Esophagus squamous epithelium (tissue), 5 donors: ENCODE measurements around the gene NPAS2. TPM values are rescaled to one million over a fixed set of nuclear protein-coding genes. Genes with fewer than 3 reads are reported as not detected.
A peak's percentile ranks its signal among the peaks of the same experiment; 100 is the strongest.

Experiments used
- DNase-seq: peaks from one replicate; lab custom pipeline; 2025; lab: John Stamatoyannopoulos, UW
- H3K27ac ChIP-seq, 4 donors: fragments of 200-600 bp; sonication (generic); one replicate each; pipeline ENCODE4 v1.5.1; 2016 to 2019; ENCODE audit warnings: mild to moderate bottlenecking in 1 of 4
- H3K27me3 ChIP-seq, 4 donors: fragments of 200-600 bp; sonication (generic); 1 replicate in 3 of 4; 2 replicates in 1 of 4; pipeline versions ENCODE4 v1.5.1 to v1.6.0; 2017 to 2021; ENCODE audit warnings: antibody characterized with exemption in 1 of 4
- H3K36me3 ChIP-seq, 3 donors: fragments of 200-600 bp; sonication (generic); one replicate each; pipeline ENCODE4 v1.5.1; 2016 to 2019
- H3K4me1 ChIP-seq, 3 donors: fragments of 200-600 bp; sonication (generic); one replicate each; pipeline ENCODE4 v1.5.1; 2017 to 2019
- H3K4me3 ChIP-seq, 4 donors: fragments of 200-600 bp; sonication (generic); 1 replicate in 3 of 4; 2 replicates in 1 of 4; pipeline ENCODE4 v1.5.1; 2016 to 2019; ENCODE audit warnings: mild to moderate bottlenecking in 2 of 4, moderate library complexity in 1 of 4
- H3K9me3 ChIP-seq, 3 donors: fragments of 200-600 bp; sonication (generic); one replicate each; pipeline ENCODE4 v1.5.1; 2016 to 2019
- CTCF ChIP-seq, 6 experiments: fragments of 450-650 bp in 4 of 6; fragments of 200-600 bp in 2 of 6; sonication (generic) in 2 of 6; IDR thresholded peaks; one replicate each; pipeline ENCODE4 v1.5.1; 2016 to 2019; ENCODE audit warnings: antibody characterized with exemption in 6 of 6, mild to moderate bottlenecking in 4 of 6, moderate library complexity in 4 of 6
- POLR2A ChIP-seq, 4 donors: fragments of 450-650 bp; IDR thresholded peaks; one replicate each; pipeline ENCODE4 v1.6.1; 2017; ENCODE audit warnings: antibody characterized with exemption in 4 of 4, mild to moderate bottlenecking in 4 of 4, moderate library complexity in 3 of 4
- WGBS, 2 donors: methylation state at CpG; one replicate each; pipeline ENCODE4 v1.1.5; 2018; 5-methylcytosine and 5-hydroxymethylcytosine counted together
- intact Hi-C: fragments of 100-400 bp; cut with DNase I; formaldehyde crosslinking; loops from one replicate; pipeline ENCODE4 v1.15.0; 2022
- total RNA-seq, 4 donors: library from RNA; depleted of rRNA; stranded (reverse); fragments of >200 nt; gene quantifications; one replicate each; pipeline ENCODE4 v1.1.0, GENCODE V29; 2016
- donor health status: DM: yes; HTN: yes; CAD: no.

The NPAS2 gene
- total RNA-seq, 4 donors from 2014 or later: 29.1 to 64.2 (median 39.1) TPM

- no peak for DNase-seq
- H3K4me3 ChIP-seq: no peak overlapping the region
- 76 to 88% methylated on average over 10 of the region's 10 CpGs for WGBS, 2 donors
- no peak for TF ChIP-seq CTCF (IDR thresholded peaks at IDR 0.05)
- TF ChIP-seq POLR2A (IDR thresholded peaks at IDR 0.05): no peak
- intact Hi-C loops: loop anchor here (2.0 kb wide), 1 partner anchor 142 kb away; no protein-coding TSS in a partner anchor
- H3K27me3 ChIP-seq: no peaks in the 10 kb centered on the region
- H3K4me1 ChIP-seq: peaks cover 0 to 13% (median 5%) of the 10 kb centered on the region in 3 donors
- H3K36me3 ChIP-seq: peaks cover 6 to 79% (median 27%) of the 10 kb centered on the region in 3 donors
- no peaks in the 10 kb centered on the region for H3K9me3 ChIP-seq
- H3K27ac ChIP-seq: no peak overlapping the region
These were observed 191.2 kb downstream of the NPAS2 start for GRCh38 chr2:101011152-101011551.

GRCh38 chr2:101012054-101012705 is 192.2 kb downstream of the NPAS2 start:
- Histone ChIP-seq H3K36me3 (peaks cover 6 to 75% (median 23%) of the 10 kb centered on the region in 3 donors), H3K4me1 (peaks cover 0 to 10% (median 3%) of the 10 kb centered on the region in 3 donors), H3K9me3 (no peaks in the 10 kb centered on the region), H3K27me3 (no peaks in the 10 kb centered on the region), H3K4me3 (no peak overlapping the region), H3K27ac (no peak overlapping the region)
- TF ChIP-seq POLR2A (IDR thresholded peaks at IDR 0.05) (no peak), CTCF (IDR thresholded peaks at IDR 0.05) (no peak)
- DNase-seq: no peak
- intact Hi-C loops: no loop called here
- 46 to 50% methylated on average over 8 of the region's 8 CpGs for WGBS, 2 donors

- no peak overlapping the region for H3K27ac ChIP-seq
- H3K27me3 ChIP-seq: no peaks in the 10 kb centered on the region
- intact Hi-C loops: no loop called here
- WGBS, 2 donors: 29% methylated on average over 5 of the region's 5 CpGs
- peaks cover 0 to 10% (median 0%) of the 10 kb centered on the region in 3 donors for H3K4me1 ChIP-seq
- TF ChIP-seq POLR2A (IDR thresholded peaks at IDR 0.05) (no peak), CTCF (IDR thresholded peaks at IDR 0.05) (peak; percentile 80 to 89 (median 86))
- H3K9me3 ChIP-seq: no peaks in the 10 kb centered on the region
- peaks cover 1 to 70% (median 18%) of the 10 kb centered on the region in 3 donors for H3K36me3 ChIP-seq
- DNase-seq: no peak
- H3K4me3 ChIP-seq: no peak overlapping the region
These were observed 192.8 kb downstream of the NPAS2 start for GRCh38 chr2:101012706-101013181.

- Histone ChIP-seq H3K36me3 (peaks cover 0 to 66% (median 24%) of the 10 kb centered on the region in 3 donors), H3K27ac (no peak overlapping the region), H3K27me3 (no peaks in the 10 kb centered on the region), H3K4me1 (peaks cover 0 to 10% (median 0%) of the 10 kb centered on the region in 3 donors), H3K9me3 (no peaks in the 10 kb centered on the region), H3K4me3 (no peak overlapping the region)
- TF ChIP-seq CTCF (IDR thresholded peaks at IDR 0.05) (no peak), POLR2A (IDR thresholded peaks at IDR 0.05) (no peak)
- DNase-seq: no peak
- 92 to 93% methylated on average over 6 of the region's 6 CpGs for WGBS, 2 donors
- intact Hi-C loops: no loop called here
These were observed 194.4 kb downstream of the NPAS2 start for GRCh38 chr2:101014264-101014857.

GRCh38 chr2:101017371-101017770 is 197.4 kb downstream of the NPAS2 start:
- no peaks in the 10 kb centered on the region for H3K9me3 ChIP-seq
- no peak overlapping the region for H3K4me3 ChIP-seq
- 74 to 81% methylated on average over 3 of the region's 3 CpGs for WGBS, 2 donors
- intact Hi-C loops: no loop called here
- peaks cover 0 to 71% (median 18%) of the 10 kb centered on the region in 3 donors for H3K36me3 ChIP-seq
- H3K4me1 ChIP-seq: peaks cover 0 to 6% (median 0%) of the 10 kb centered on the region in 3 donors
- H3K27me3 ChIP-seq: no peaks in the 10 kb centered on the region
- no peak overlapping the region for H3K27ac ChIP-seq
- no peak for DNase-seq
- TF ChIP-seq POLR2A (IDR thresholded peaks at IDR 0.05) (no peak), CTCF (IDR thresholded peaks at IDR 0.05) (no peak)
